HG02678 (cell line): ENCODE measurements around the gene SEMA3A.
"Not testable (repeated sequence)": the region's sequence is repeated elsewhere in the genome, so short reads cannot be mapped to it uniquely, and the experiment has no call there.

Experiments used
- ATAC-seq: cut with Tn5 transposase; IDR thresholded peaks from one replicate; pipeline ENCODE4 v1.9.1; 2021; ENCODE audit warnings: mild to moderate bottlenecking, moderate library complexity; ENCODE audit not compliant: unreplicated experiment

Gene SEMA3A

GRCh38 chr7:84157171-84157570 lies 37.4 kb downstream of the SEMA3A start:
- ATAC-seq, result no peak

DNA sequence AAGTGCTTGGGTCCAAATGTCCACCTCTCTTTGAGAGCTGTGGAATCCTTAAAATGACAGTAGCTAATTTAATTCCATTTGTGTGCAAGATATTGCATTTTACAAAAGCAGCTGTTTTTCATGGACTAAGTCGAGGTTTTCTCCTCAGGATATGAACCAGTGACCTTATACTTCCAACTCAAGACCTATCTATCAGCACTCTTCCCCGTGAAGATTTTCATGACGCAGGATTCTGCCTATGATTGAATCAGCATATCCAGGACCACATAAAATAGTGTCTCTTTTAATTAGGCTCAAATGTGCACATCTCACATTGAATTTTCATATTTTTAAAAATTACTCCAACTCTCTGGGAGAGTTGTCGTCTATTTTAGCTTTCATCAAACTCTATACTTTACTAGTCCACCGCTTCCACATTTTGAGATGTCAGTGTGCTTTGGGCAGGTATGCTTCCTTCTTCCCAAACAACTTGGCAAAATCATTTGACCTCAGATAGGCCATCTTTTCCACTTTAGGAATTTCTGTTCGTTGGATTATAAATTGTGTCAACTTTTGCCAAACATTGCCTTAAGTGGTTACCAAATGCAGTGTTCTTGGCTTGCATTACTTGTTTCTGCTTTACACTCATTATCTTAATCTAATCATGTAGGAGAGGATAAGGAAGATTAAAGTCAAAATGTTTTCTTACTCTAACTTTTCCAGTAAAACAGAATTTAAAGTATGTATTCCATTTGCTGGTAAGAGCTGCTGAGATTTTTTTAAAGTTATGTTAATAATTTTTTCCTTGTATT lies 39.4 kb downstream of the SEMA3A start:
- no peak for ATAC-seq

DNA sequence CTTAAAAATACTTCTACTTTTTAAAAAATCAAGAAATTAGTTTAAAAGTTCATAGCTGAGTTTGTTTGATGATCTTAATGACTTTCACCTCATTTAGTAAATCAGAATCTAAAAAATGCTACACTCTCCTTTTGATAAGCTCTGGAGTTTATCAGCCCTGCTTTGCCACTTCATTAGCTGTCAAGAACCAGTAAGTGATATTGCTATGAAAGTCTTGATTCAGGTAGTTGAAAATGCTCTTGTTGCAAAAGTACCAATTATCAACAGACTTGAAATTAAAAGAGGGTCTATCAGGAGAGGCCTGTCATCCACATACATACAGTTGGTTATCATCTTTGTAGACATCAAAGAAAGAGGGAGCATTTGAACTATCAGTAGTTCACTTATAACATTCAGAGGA lies 41.6 kb downstream of the SEMA3A start:
- no peak for ATAC-seq

DNA sequence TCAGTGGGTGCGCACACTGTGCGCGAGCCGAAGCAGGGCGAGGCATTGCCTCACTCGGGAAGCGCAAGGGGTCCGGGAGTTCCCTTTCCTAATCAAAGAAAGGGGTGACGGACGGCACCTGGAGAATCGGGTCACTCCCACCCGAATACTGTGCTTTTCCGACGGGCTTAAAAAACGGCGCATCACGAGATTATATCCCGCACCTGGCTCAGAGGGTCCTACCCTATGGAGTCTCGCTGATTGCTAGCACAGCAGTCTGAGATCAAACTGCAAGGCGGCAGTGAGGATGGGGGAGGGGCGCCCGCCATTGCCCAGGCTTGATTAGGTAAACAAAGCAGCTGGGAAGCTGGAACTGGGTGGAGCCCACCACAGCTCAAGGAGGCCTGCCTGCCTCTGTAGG lies 44.2 kb downstream of the SEMA3A start:
- ATAC-seq, result not testable (repeated sequence)

GRCh38 chr7:84149573-84149972 lies 45.0 kb downstream of the SEMA3A start:
- no peak for ATAC-seq

DNA sequence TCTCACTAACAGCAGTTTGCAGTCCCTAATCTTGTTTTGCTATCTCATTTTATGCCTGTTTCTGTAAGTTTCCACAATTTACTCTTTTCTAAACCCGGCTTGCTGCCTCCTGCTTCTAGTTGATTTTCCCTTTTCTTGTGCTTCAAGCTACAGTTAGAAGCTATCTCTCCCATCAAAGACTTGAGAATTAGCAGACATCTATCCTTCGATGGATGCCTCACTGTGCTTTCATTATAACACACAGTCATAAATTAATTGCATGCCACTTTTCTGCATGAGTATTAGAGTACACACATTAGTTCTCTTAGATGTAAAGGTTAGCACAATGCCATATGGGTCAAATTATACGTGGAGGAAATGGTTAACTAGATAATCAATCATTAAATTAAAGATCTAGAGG lies 48.7 kb downstream of the SEMA3A start:
- ATAC-seq, result no peak

GRCh38 chr7:84144935-84145334 lies 49.7 kb downstream of the SEMA3A start:
- ATAC-seq, result no peak

- no peak for ATAC-seq
These were observed 50.1 kb downstream of the SEMA3A start for GRCh38 chr7:84144480-84144879.

- no peak for ATAC-seq
These were observed 51.9 kb downstream of the SEMA3A start for GRCh38 chr7:84142726-84143125.

DNA sequence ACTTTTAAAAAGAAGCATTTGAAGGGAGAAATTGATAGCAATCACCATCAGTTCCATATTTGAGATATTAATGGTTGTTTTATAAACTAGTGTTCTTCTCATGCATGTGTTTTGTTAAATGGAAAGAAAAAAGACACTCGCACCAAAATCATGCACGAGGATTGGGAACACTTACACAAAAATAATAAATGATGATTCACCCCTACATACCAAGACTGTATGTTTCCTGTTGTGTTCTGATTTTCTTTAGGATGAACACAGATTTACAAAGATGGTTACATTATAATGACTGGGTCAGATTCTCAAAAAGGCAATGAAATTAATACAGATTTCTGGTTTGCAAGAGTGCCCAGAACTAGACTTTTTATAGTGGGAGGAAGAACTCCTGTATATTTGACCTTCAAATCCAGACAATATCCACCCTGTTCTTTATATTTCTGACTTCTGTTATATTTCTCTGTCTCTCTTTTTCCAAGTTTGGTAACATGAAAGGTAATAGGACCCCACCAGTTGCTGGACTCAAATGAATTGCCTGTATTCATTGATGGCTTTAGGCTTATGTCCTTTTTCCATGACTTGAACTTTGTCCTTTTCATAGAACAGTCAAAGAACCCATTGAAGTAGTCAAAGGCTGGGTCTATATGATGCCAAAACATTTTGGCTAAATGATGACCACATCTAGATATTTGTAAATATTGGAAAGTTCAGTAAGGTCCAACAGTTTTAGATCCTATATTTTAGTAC lies 54.4 kb downstream of the SEMA3A start:
- no peak for ATAC-seq

- ATAC-seq, result no peak
These were observed 56.2 kb downstream of the SEMA3A start for GRCh38 chr7:84138411-84138810.

DNA sequence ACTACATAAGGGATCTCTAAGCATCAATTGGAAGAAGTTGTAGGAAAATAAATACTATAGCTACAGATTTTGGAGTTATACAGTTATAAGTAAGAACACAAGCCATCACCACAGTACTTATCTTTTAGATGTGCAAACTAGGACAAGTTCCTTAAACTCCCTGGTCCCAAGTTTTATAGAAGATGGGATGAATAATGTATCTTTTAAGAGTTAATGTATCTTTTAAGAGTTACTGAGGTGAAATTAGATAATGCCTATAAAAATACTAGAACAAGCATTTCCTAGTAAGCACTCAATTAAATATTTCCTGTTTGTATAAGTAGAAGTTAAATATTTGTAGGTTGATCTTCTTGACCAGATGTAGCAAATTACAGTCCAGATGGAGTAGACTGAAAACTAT lies 56.8 kb downstream of the SEMA3A start:
- no peak for ATAC-seq

DNA sequence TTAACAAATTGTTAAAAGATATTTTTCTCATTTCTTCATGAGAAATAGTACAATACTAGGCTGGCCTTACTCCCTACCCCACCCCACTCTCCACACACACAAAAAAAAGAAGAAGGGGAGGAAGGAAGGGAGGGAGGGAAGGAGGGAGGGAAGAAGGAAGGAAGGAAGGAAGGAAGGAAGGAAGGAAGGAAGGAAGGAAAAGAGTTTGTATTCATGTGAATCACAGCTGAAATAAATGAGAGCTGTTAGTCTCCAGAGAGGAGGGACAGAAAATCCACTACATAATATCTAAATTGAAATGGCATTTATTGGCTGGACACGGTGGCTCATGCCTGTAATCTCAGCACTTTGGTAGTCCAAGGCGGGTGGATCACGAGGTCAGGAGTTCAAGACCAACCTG lies 57.8 kb downstream of the SEMA3A start:
- ATAC-seq, result no peak

DNA sequence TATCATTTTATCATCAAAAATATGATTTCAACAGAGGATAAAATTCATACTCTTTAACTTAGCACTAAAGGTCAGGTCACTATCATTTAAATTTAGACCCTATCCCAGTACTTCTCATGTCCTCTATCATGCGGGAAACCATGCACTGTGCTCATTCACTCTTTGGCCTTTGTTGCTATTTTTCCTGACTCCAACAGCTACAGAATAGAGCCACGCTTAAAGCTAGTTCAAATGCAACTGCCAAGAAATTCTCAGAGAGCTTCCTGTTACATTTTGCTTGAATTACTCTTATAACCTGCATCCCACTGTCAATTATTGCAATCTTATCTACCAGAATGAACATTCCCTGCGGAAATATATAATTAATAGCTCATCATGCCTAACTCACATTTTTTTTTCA lies 58.3 kb downstream of the SEMA3A start:
- no peak for ATAC-seq

DNA sequence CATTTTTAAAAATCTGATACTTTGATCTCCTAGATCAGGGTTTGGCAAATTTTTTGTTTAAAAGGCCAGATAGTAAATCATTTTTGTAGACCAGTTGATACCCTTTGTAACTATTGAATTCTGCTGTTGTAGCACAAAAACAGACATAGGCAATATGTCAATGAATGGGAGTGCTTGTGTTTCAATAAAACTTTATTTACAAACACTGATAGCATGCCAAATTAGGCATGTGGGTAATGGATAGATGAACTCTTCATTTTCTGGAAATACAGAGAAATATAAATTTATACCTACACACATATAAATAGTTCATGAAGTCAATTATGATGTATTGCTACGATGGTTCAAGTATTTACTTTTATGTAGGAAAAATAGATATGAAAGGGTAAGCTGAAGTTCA lies 60.4 kb downstream of the SEMA3A start:
- ATAC-seq, result no peak

DNA sequence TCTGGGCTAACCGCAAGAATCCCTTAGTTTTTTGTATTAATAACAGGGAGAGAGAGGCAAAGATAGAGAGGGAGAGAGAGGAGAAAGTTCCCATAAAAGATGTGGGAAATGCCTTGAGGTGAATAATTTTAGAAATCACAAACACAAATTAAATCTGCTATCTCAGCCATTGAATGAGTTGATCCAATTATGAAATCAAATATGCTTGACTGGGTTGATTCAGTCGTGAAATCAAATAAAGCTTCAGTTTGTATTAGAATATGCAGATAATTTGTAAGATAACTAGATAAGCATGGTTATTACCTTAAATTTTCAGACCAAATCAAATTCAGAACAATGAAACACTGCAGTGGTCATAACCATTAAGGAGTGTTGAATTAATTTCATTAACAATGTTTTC lies 68.9 kb downstream of the SEMA3A start:
- ATAC-seq, result no peak

- no peak for ATAC-seq
These were observed 70.5 kb downstream of the SEMA3A start for GRCh38 chr7:84123965-84124547.

DNA sequence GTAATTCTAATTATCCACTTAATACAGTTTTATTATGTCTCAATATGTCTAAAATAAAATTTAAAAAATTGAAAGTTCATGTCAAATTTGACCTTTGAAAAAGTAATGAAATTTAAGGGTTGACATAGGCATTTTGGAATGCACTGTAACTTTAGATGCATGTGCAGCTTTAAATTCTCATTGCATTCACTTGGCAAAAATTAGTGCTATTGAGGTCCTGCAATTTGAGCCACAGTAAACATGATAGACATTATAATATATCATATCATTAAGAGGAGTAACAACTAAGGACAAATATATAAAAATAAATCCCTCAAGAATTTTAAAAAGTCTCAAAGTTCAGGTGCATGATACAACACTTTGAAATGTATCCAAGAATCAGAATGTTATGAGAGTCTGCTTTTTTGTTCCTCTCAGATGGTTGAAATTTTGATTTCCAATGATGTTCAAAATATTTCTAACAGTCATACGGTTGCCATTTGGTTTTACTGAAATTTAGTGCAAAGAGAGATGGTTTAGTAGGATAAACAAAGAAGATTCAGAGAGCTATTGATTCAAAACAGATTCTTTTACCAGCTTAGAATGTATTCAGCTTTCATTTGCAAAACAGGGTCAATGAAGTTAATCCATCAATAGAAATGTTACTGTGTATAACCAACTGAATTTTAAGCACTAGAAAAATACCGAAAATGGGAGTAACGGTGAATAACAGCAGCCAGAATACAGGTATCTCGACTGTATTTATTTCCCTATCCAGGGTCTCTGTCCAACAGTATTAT lies 71.8 kb downstream of the SEMA3A start:
- ATAC-seq, result no peak

- no peak for ATAC-seq
These were observed 77.3 kb downstream of the SEMA3A start for GRCh38 chr7:84117304-84117703.

- no peak for ATAC-seq
These were observed 80.4 kb downstream of the SEMA3A start for GRCh38 chr7:84113906-84114850.
